ENCODE results near the gene CXXC5.

The CXXC5 gene

GRCh38 chr5:139654871-139655491 is 6.8 kb downstream of the CXXC5 start:
- Mint-ChIP-seq H3K4me1 (peaks cover 68% of the 10 kb centered on the region), H3K4me3 (no peak overlapping the region), H3K27ac (no peak overlapping the region), H3K9me3 (no peaks in the 10 kb centered on the region), H3K27me3 (peaks cover 63% of the 10 kb centered on the region)
- ATAC-seq (no peak), DNase-seq (no peak)

- DNase-seq, result no peak
Observed at GRCh38 chr5:139655727-139656271, 7.7 kb downstream of the CXXC5 start.

GRCh38 chr5:139657363-139658321 is 9.5 kb downstream of the CXXC5 start:
- Mint-ChIP-seq H3K27ac (peak overlapping the region in 1 of 2 donors; percentile 10), H3K4me3 (peak overlapping the region in 1 of 2 donors; percentile 7), H3K27me3 (peaks cover 36% of the 10 kb centered on the region), H3K4me1 (peaks cover 43% of the 10 kb centered on the region), H3K9me3 (no peaks in the 10 kb centered on the region)
- no peak for DNase-seq
- no peak for ATAC-seq

More at GRCh38 chr5:139655727-139656271, 7.7 kb downstream of the CXXC5 start:
- H3K4me3 Mint-ChIP-seq, result no peak overlapping the region
- H3K4me1 Mint-ChIP-seq, result peaks cover 60% of the 10 kb centered on the region
- peaks cover 55% of the 10 kb centered on the region for H3K27me3 Mint-ChIP-seq
- no peak overlapping the region for H3K27ac Mint-ChIP-seq
- ATAC-seq, result no peak
- no peaks in the 10 kb centered on the region for H3K9me3 Mint-ChIP-seq

GRCh38 chr5:139658501-139658927 is 10.4 kb downstream of the CXXC5 start:
- H3K4me3 Mint-ChIP-seq, result no peak overlapping the region
- peaks cover 43% of the 10 kb centered on the region for H3K4me1 Mint-ChIP-seq
- DNase-seq (no peak), ATAC-seq (no peak)
- no peaks in the 10 kb centered on the region for H3K9me3 Mint-ChIP-seq
- no peak overlapping the region for H3K27ac Mint-ChIP-seq
- peaks cover 27% of the 10 kb centered on the region for H3K27me3 Mint-ChIP-seq

DNA sequence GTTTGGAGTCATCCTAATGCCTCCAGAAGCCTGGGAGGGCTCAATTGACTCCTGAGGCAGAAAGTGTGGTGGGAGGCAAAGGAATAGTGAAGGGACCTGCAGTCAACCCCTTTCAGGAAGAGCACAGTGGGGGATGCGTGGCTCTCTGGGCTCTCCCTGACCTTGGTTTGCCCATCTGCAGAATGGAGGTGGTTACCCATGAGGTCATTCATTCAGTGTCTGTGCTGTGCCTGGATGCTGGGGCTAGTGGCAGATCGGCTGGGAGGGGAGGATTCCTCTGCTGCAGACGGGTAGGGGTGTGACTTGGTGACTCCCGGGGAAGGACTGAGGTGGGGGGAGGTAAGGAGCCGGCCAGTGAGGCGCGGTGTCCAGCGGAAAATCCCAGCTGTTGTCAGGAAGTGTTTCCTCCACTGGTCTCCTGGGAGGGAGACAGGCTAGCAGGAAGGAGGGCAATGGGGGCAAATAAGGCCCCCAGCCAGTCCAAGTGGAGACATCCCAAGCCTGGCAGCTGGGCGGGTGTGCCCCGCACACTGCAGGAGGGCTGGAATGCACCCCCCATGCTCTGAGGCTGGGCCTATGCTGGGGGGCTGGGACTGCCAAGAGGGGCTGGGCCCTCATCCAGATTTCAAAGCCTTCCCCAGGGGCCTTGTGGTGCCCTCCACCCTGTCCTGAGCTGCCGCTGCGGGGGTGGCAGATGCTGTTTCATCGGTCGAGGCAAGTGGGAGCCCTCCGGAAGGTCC is 10.9 kb downstream of the CXXC5 start:
- Mint-ChIP-seq H3K27ac (no peak overlapping the region), H3K4me3 (no peak overlapping the region), H3K27me3 (peaks cover 22% of the 10 kb centered on the region), H3K4me1 (peaks cover 38% of the 10 kb centered on the region), H3K9me3 (no peaks in the 10 kb centered on the region)
- DNase-seq (no peak), ATAC-seq (peak; percentile 10)

- Mint-ChIP-seq H3K4me3 (no peak overlapping the region), H3K4me1 (peaks cover 42% of the 10 kb centered on the region), H3K9me3 (no peaks in the 10 kb centered on the region), H3K27ac (no peak overlapping the region), H3K27me3 (peaks cover 16% of the 10 kb centered on the region)
- DNase-seq (no peak), ATAC-seq (no peak)
Observed at GRCh38 chr5:139659695-139660101, 11.5 kb downstream of the CXXC5 start.

DNA sequence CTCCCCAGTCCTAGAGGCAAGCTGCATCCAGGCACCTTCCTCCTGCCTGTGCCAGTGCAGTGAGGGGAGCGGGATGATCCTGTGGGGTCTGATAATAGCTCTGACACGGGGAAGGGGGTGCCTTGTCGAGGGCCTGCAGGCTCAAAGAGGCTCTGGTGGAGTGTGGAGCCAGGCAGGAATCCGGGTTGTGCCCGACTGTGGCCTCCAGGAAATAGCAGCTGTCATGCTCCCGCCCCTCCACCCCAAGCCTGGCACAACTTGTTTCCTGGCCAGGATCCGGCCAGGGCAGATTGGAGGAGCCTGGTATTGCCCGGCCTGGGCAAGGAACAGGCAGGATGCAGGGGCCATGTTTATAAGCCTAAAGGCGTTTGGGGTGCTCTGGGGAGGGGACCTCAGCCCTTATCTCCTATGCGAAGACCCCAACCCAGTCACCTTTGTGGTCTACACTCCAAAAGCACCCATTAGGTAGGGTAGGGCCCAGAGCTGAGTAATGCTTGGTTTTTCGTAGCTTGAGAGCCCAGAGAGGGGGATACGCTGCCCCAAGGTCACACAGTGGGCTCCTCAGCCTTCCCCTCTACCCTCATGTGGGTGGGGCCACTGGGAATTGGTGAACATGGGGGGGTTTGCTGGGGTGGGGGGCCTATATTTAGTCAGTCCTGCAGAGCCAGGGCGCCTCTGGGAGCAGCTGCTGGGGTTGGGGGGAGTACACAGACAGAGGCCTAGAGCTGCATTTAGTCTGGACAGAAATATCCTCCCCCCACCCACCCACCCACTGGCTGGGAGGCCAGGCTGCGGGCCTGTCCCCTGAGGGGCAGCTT is 12.2 kb downstream of the CXXC5 start:
- DNase-seq (no peak), ATAC-seq (no peak)
- Mint-ChIP-seq H3K27ac (no peak overlapping the region), H3K4me3 (no peak overlapping the region), H3K9me3 (no peaks in the 10 kb centered on the region), H3K4me1 (peaks cover 43% of the 10 kb centered on the region), H3K27me3 (peaks cover 9% of the 10 kb centered on the region)

- no peaks in the 10 kb centered on the region for H3K9me3 Mint-ChIP-seq
- peaks cover under 1% of the 10 kb centered on the region for H3K27me3 Mint-ChIP-seq
- no peak overlapping the region for H3K27ac Mint-ChIP-seq
- ATAC-seq, result peak; percentile 11
- no peak overlapping the region for H3K4me3 Mint-ChIP-seq
- H3K4me1 Mint-ChIP-seq, result peaks cover 50% of the 10 kb centered on the region
- no peak for DNase-seq
Observed at GRCh38 chr5:139660923-139661814, 13.0 kb downstream of the CXXC5 start.

DNA sequence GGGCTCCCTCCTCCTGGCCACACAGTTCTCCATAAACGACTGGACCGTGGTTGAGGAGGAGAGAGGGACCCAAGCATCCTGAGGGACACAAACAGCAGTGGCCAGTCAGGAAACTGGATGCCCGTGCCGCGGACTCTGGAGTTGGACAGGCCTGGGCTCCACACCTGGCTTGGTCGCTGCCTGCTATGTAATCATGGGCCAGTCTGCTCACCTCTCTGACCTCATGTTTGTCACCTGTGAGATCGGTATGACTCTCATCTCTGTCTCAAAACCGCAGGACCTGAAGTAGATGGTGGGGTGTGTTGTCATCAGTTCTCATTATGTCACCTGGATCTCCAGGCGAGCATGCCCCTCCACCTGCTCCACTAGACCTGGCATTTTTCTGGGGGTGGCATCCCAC is 14.5 kb downstream of the CXXC5 start:
- DNase-seq, result no peak

DNA sequence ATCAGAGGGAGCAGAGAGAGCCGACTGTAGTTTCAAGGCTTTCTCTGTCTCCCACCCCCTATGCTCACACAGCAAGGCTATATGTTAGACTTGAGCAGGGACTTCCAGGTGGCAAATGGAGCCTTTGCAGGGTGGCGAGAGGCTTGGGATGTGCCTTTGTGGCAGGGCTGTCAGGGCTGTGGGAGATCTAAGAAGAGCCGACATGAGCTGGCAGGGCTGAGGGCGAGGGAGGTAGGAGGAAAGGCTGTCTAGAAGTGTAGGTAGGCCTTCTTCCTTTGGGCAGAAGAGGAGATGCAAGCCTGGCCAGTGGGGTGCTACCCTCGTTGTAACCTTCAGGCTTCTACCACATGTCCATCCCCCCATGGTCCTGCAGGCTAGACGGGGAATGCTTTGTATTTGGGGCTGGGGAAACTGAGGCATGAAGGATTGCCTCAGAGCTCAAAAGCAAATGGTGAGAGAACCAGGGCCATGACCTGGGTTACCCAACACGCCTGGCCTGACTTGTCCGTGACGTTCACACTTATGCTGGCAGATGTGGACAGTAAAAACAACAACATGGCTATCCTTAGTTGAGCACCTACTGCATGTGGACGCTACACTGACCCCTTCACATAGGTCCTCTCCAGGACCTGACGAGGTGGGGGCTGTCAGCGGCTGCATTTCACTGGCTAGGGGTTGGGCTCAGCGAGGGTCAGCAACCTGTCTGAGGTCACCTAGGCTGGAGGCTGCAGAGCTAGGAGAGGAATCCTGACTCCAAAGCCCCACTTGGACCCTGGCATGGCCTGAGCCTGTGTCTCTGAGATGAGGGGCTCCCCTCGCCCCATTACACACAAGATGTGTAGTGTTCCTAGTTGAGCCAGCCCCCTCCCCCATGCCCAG is 15.3 kb downstream of the CXXC5 start:
- Mint-ChIP-seq H3K27me3 (no peaks in the 10 kb centered on the region), H3K27ac (no peak overlapping the region), H3K4me3 (no peak overlapping the region), H3K4me1 (peaks cover 57% of the 10 kb centered on the region), H3K9me3 (no peaks in the 10 kb centered on the region)
- ATAC-seq (no peak), DNase-seq (no peak)

More for the DNA sequence above, 14.5 kb downstream of the CXXC5 start:
- no peak overlapping the region for H3K4me3 Mint-ChIP-seq
- H3K27ac Mint-ChIP-seq, result no peak overlapping the region
- no peak for ATAC-seq
- peaks cover 57% of the 10 kb centered on the region for H3K4me1 Mint-ChIP-seq
- no peaks in the 10 kb centered on the region for H3K27me3 Mint-ChIP-seq
- no peaks in the 10 kb centered on the region for H3K9me3 Mint-ChIP-seq

GRCh38 chr5:139664086-139664693 is 16.0 kb downstream of the CXXC5 start:
- Mint-ChIP-seq H3K27ac (peak overlapping the region in 1 of 2 donors; percentile 12), H3K4me1 (peaks cover 57% of the 10 kb centered on the region), H3K27me3 (no peaks in the 10 kb centered on the region), H3K9me3 (no peaks in the 10 kb centered on the region), H3K4me3 (no peak overlapping the region)
- ATAC-seq (no peak), DNase-seq (no peak)

DNA sequence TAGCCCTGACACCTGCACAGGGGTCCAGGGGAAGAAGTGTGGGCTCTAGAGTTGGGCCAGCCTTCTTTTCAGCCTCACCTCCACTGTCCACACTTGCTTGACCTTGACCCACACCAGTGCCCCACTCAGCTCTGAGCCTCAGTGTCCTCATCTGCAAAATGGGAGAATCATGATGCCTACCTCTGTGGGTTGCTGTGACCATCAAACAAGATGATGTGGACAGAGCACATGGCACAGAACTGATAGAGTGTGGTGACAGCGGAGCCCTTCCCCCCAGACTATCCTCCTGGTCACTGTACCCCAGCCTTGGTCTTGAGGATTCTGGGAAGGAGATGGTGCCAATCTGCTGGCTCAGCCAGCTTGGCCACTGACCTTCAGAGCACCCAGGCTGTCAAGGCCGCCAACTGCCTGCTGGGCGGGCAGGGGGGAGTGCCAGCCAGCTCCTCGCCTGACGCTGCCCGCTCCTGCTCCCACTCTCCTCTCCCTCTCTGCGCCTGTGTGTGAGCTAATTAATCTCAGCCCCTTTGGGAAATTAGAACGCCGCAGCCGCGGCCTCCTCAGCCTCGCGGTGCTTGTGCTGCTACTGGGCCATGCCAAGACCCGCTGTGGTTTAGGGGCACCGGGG is 16.7 kb downstream of the CXXC5 start:
- peaks cover 63% of the 10 kb centered on the region for H3K4me1 Mint-ChIP-seq
- no peak overlapping the region for H3K27ac Mint-ChIP-seq
- H3K27me3 Mint-ChIP-seq, result no peaks in the 10 kb centered on the region
- H3K9me3 Mint-ChIP-seq, result no peaks in the 10 kb centered on the region
- DNase-seq (no peak), ATAC-seq (no peak)
- H3K4me3 Mint-ChIP-seq, result no peak overlapping the region
